ENCODE results near the gene USP54.
"Not testable (repeated sequence)": the region's sequence is repeated elsewhere in the genome, so short reads cannot be mapped to it uniquely, and the experiment has no call there.

- TF ChIP-seq CTCF (conservative IDR thresholded peaks at IDR 0.05); ZFX (IDR thresholded peaks at IDR 0.05): not testable (repeated sequence)
Observed at GRCh38 chr10:73617143-73617542, 26.0 kb upstream of the USP54 start.

All from C4-2B (cell line).